Hepatocyte (in vitro differentiated cells): Measurements from ENCODE around the gene MFN1.

Experiments used
- EZH2 ChIP-seq: fragments of 200-600 bp; sonication (generic); IDR thresholded peaks from 2 replicates; pipeline ENCODE4 v1.6.1; 2016; ENCODE audit warnings: antibody characterized with exemption, mild to moderate bottlenecking, borderline replicate concordance
- EZH2phosphoT487 ChIP-seq: fragments of 200-600 bp; sonication (generic); IDR thresholded peaks from one replicate; pipeline ENCODE4 v1.6.1; 2018; ENCODE audit warnings: antibody characterized with exemption, mild to moderate bottlenecking, low read depth, moderate library complexity; ENCODE audit not compliant: unreplicated experiment, severe bottlenecking
- TF ChIP-seq, protein P1 (sequence below): fragments of 200-600 bp; sonication (generic); IDR thresholded peaks from 2 replicates; pipeline ENCODE4 v1.5.1; 2016; ENCODE audit warnings: antibody characterized with exemption, mild to moderate bottlenecking; ENCODE audit not compliant: poor library complexity

- TF ChIP-seq, protein P1, sequence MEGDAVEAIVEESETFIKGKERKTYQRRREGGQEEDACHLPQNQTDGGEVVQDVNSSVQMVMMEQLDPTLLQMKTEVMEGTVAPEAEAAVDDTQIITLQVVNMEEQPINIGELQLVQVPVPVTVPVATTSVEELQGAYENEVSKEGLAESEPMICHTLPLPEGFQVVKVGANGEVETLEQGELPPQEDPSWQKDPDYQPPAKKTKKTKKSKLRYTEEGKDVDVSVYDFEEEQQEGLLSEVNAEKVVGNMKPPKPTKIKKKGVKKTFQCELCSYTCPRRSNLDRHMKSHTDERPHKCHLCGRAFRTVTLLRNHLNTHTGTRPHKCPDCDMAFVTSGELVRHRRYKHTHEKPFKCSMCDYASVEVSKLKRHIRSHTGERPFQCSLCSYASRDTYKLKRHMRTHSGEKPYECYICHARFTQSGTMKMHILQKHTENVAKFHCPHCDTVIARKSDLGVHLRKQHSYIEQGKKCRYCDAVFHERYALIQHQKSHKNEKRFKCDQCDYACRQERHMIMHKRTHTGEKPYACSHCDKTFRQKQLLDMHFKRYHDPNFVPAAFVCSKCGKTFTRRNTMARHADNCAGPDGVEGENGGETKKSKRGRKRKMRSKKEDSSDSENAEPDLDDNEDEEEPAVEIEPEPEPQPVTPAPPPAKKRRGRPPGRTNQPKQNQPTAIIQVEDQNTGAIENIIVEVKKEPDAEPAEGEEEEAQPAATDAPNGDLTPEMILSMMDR: no peak
- no peak for TF ChIP-seq EZH2phosphoT487
- no peak for TF ChIP-seq EZH2
Observed at GRCh38 chr3:179297971-179298725, 49.4 kb upstream of the MFN1 start.
